H1 (cell line): ENCODE data around the gene B3GLCT. TPM values are rescaled to one million over a fixed set of nuclear protein-coding genes. Genes with fewer than 3 reads are reported as not detected.

ENCODE experiments used
- CTCF ChIA-PET: fragments of 300-600 bp; sonication (Branson Sonifier 250); formaldehyde crosslinking; loops from one replicate; lab custom pipeline; 2021; ENCODE audit not compliant: partially characterized antibody; lab: Charles Lee
- POLR2A ChIA-PET: fragments of 300-600 bp; sonication (Branson Sonifier 250); formaldehyde crosslinking; loops from one replicate; lab custom pipeline; 2021; ENCODE audit warnings: inconsistent platforms; ENCODE audit not compliant: partially characterized antibody; lab: Charles Lee
- DNase-seq, 2 experiments: peaks; one replicate each; pipeline versions ENCODE4 v3.0.0 to v3.0.0-alpha.2; 2010 to 2022; ENCODE audit warnings: low spot score in 2 of 2, low read depth in 1 of 2, mixed read lengths in 1 of 2
- FAIRE-seq: peaks from 2 replicates; lab custom pipeline; 2011; peaks lifted over from hg19 to GRCh38; lab: Jason Lieb, UNC
- H2AFZ ChIP-seq: 2 replicates; pipeline ENCODE4 v1.8.1; 2012; ENCODE audit warnings: low read length, inconsistent platforms
- H2AK5ac ChIP-seq: 2 replicates; pipeline ENCODE4 v1.6.1; 2013; ENCODE audit warnings: low read depth, low read length
- H2BK120ac ChIP-seq: replicated peaks from 2 replicates; pipeline ENCODE3; 2013; ENCODE audit warnings: low read depth, low read length, inconsistent platforms
- H2BK12ac ChIP-seq: 2 replicates; pipeline ENCODE4 v1.6.1; 2013; ENCODE audit warnings: low read depth, low read length
- H2BK15ac ChIP-seq: 2 replicates; pipeline ENCODE4 v1.6.1; 2013; ENCODE audit warnings: low read length
- H2BK20ac ChIP-seq: 2 replicates; pipeline ENCODE4 v1.6.1; 2013; ENCODE audit warnings: low read length
- H2BK5ac ChIP-seq: 2 replicates; pipeline ENCODE4 v1.6.1; 2013; ENCODE audit warnings: low read depth, low read length
- H3K14ac ChIP-seq: 2 replicates; pipeline ENCODE4 v1.6.1; 2013; ENCODE audit warnings: inconsistent platforms; ENCODE audit not compliant: insufficient read length
- H3K18ac ChIP-seq: 2 replicates; pipeline ENCODE4 v1.6.1; 2013; ENCODE audit warnings: low read length; ENCODE audit errors: extremely low read depth
- H3K23ac ChIP-seq: 2 replicates; pipeline ENCODE4 v1.6.1; 2013; ENCODE audit warnings: inconsistent platforms; ENCODE audit not compliant: insufficient read length
- H3K23me2 ChIP-seq: 2 replicates; pipeline ENCODE4 v1.6.1; 2013; ENCODE audit warnings: low read depth, low read length
- H3K27ac ChIP-seq: 2 replicates; pipeline ENCODE4 v1.6.1; 2011; ENCODE audit warnings: low read depth, low read length, inconsistent platforms
- H3K27me3 ChIP-seq, 4 experiments: replicated peaks in 1 of 4; 1 replicate in 1 of 4; 2 replicates in 3 of 4; pipeline versions ENCODE4 v1.6.1 to v1.8.1; 2011 to 2013; ENCODE audit warnings: low read length in 3 of 4, mild to moderate bottlenecking in 3 of 4, inconsistent platforms in 2 of 4, mixed read lengths in 2 of 4, moderate library complexity in 1 of 4; ENCODE audit not compliant: control insufficient read depth in 3 of 4, insufficient read depth in 3 of 4; ENCODE audit errors: extremely low read depth in 1 of 4
- H3K36me3 ChIP-seq, 4 experiments: 2 replicates each; pipeline versions ENCODE4 v1.6.1 to v1.8.1; 2011 to 2013; ENCODE audit warnings: mild to moderate bottlenecking in 4 of 4, low read length in 3 of 4, moderate library complexity in 2 of 4, control low read depth in 1 of 4, inconsistent platforms in 1 of 4; ENCODE audit not compliant: insufficient read depth in 4 of 4, control insufficient read depth in 2 of 4
- H3K4ac ChIP-seq: replicated peaks from 2 replicates; pipeline ENCODE3; 2013; ENCODE audit warnings: low read length, low read depth, mixed read lengths, inconsistent platforms; ENCODE audit not compliant: insufficient read length
- H3K4me1 ChIP-seq, 4 experiments: replicated peaks in 1 of 4; 1 replicate in 1 of 4; 2 replicates in 3 of 4; pipeline versions ENCODE4 v1.6.1 to v1.8.1; 2011 to 2013; ENCODE audit warnings: low read length in 3 of 4, inconsistent platforms in 2 of 4, mixed read lengths in 1 of 4; ENCODE audit not compliant: insufficient read depth in 4 of 4, control insufficient read depth in 3 of 4
- H3K4me2 ChIP-seq, 2 experiments: 2 replicates each; pipeline versions ENCODE4 v1.6.1 to v1.8.1; 2011 to 2013; ENCODE audit warnings: low read depth in 2 of 2, low read length in 2 of 2, control low read depth in 1 of 2, inconsistent platforms in 1 of 2, mild to moderate bottlenecking in 1 of 2; ENCODE audit not compliant: insufficient read depth in 1 of 2
- H3K4me3 ChIP-seq, 4 experiments: fragments of 200-600, 300-600 bp in 1 of 4; sonication (generic), shearing (Covaris generic), sonication (Bioruptor Twin) in 1 of 4; 2 replicates each; pipeline versions ENCODE4 v1.5.1 to v1.8.1; 2011 to 2016; ENCODE audit warnings: low read length in 4 of 4, low read depth in 3 of 4, control low read depth in 2 of 4, inconsistent platforms in 2 of 4, mild to moderate bottlenecking in 2 of 4, mixed read lengths in 1 of 4, moderate library complexity in 1 of 4; ENCODE audit not compliant: insufficient read depth in 2 of 4; ENCODE audit errors: extremely low read depth in 1 of 4
- H3K56ac ChIP-seq: replicated peaks from 2 replicates; pipeline ENCODE3; 2013; ENCODE audit warnings: low read depth, mild to moderate bottlenecking, mixed read lengths, low read length, inconsistent platforms; ENCODE audit not compliant: insufficient read length
- H3K79me1 ChIP-seq: 2 replicates; pipeline ENCODE4 v1.6.1; 2013; ENCODE audit warnings: low read depth, low read length, control low read depth
- H3K79me2 ChIP-seq, 2 experiments: 2 replicates each; pipeline versions ENCODE4 v1.6.1 to v1.8.1; 2012 to 2013; ENCODE audit warnings: low read length in 2 of 2, mild to moderate bottlenecking in 2 of 2, inconsistent platforms in 1 of 2; ENCODE audit not compliant: insufficient read depth in 2 of 2, control insufficient read depth in 1 of 2
- H3K9ac ChIP-seq, 4 experiments: replicated peaks in 1 of 4; 1 replicate in 1 of 4; 2 replicates in 3 of 4; pipeline versions ENCODE4 v1.6.1 to v1.8.1; 2011 to 2013; ENCODE audit warnings: low read depth in 3 of 4, low read length in 3 of 4, control low read depth in 2 of 4, mild to moderate bottlenecking in 2 of 4, moderate library complexity in 2 of 4, inconsistent platforms in 1 of 4; ENCODE audit errors: extremely low read depth in 1 of 4
- H3K9me3 ChIP-seq, 2 experiments: 2 replicates each; pipeline versions ENCODE4 v1.6.1 to v1.8.1; 2012 to 2013; ENCODE audit warnings: mild to moderate bottlenecking in 2 of 2, moderate library complexity in 2 of 2, control low read depth in 1 of 2, inconsistent platforms in 1 of 2, low read depth in 1 of 2, low read length in 1 of 2, mixed read lengths in 1 of 2; ENCODE audit not compliant: insufficient read depth in 2 of 2
- H4K20me1 ChIP-seq, 2 experiments: replicated peaks in 1 of 2; 2 replicates each; pipeline versions ENCODE3 to v1.8.1; 2011 to 2013; ENCODE audit warnings: inconsistent platforms in 2 of 2, low read length in 2 of 2, mild to moderate bottlenecking in 1 of 2; ENCODE audit not compliant: insufficient read depth in 2 of 2, control insufficient read depth in 1 of 2
- H4K5ac ChIP-seq: 2 replicates; pipeline ENCODE4 v1.6.1; 2013; ENCODE audit warnings: low read length, low read depth, mixed read lengths, inconsistent platforms; ENCODE audit not compliant: insufficient read length
- H4K8ac ChIP-seq: 2 replicates; pipeline ENCODE4 v1.8.0; 2013; ENCODE audit warnings: mild to moderate bottlenecking, moderate library complexity, low read length, inconsistent platforms; ENCODE audit not compliant: insufficient read depth; ENCODE audit errors: extremely low read depth
- H4K91ac ChIP-seq: replicated peaks from 2 replicates; pipeline ENCODE3; 2013; ENCODE audit warnings: low read length, mixed read lengths, inconsistent platforms; ENCODE audit not compliant: insufficient read length
- ATF2 ChIP-seq: IDR thresholded peaks from 2 replicates; pipeline ENCODE4 v1.6.1; 2012; ENCODE audit warnings: low read length, inconsistent platforms
- BACH1 ChIP-seq: IDR thresholded peaks from 2 replicates; pipeline ENCODE4 v1.6.1; 2012; ENCODE audit warnings: low read length, improper control_type of control experiment
- CHD2 ChIP-seq: IDR thresholded peaks from 2 replicates; pipeline ENCODE4 v1.6.1; 2012; ENCODE audit warnings: low read length, improper control_type of control experiment
- CTCF ChIP-seq, 3 experiments: IDR thresholded peaks; 1 replicate in 2 of 3; 2 replicates in 1 of 3; pipeline versions ENCODE4 v1.5.1 to v1.6.1; 2011; ENCODE audit warnings: low read length in 3 of 3, mild to moderate bottlenecking in 3 of 3, inconsistent platforms in 2 of 3, low read depth in 1 of 3, moderate library complexity in 1 of 3; ENCODE audit not compliant: insufficient read depth in 1 of 3; ENCODE audit errors: control extremely low read depth in 1 of 3
- EGR1 ChIP-seq: IDR thresholded peaks from 2 replicates; pipeline ENCODE4 v1.6.1; 2011; ENCODE audit warnings: low read depth, low read length, borderline replicate concordance
- POLR2AphosphoS5 ChIP-seq: IDR thresholded peaks from 2 replicates; pipeline ENCODE4 v1.6.1; 2011; ENCODE audit warnings: low read depth, low read length
- SAP30 ChIP-seq: fragments of 300-600 bp; sonication (generic); IDR thresholded peaks from 2 replicates; pipeline ENCODE4 v1.7.1; 2012; ENCODE audit warnings: low read length, moderate library complexity, mild to moderate bottlenecking, inconsistent platforms; ENCODE audit not compliant: insufficient read depth, insufficient replicate concordance
- WGBS, 2 experiments: shearing (Covaris generic) in 1 of 2; methylation state at CpG; one replicate each; pipeline versions ENCODE4 v1.1.6 to v1.1.7; 2013 to 2015; ENCODE audit warnings: low lambda C conversion rate in 2 of 2, mixed read lengths in 2 of 2, inconsistent platforms in 1 of 2, low coverage in 1 of 2, missing lambda C conversion rate in 1 of 2; ENCODE audit not compliant: insufficient replicate concordance in 2 of 2, insufficient coverage in 1 of 2, insufficient read length in 1 of 2; ENCODE audit errors: extremely low coverage in 1 of 2, missing lambda C conversion rate in 1 of 2; 5-methylcytosine and 5-hydroxymethylcytosine counted together
- polyA plus RNA-seq, 7 experiments: library from polyadenylated mRNA; depleted of rRNA in 3 of 7; stranded (reverse) in 5 of 7; unstranded in 2 of 7; fragments of >200 nt in 5 of 7; fragments of 200-250 nt in 2 of 7; gene quantifications; 1 replicate in 5 of 7; 2 replicates in 1 of 7; 4 replicates in 1 of 7; pipeline versions ENCODE4 v1.2.1 to v1.2.3, GENCODE V29; 2011 to 2013; ENCODE audit warnings: missing spikeins in 2 of 7, mixed read lengths in 2 of 7
- total RNA-seq: library from RNA; stranded (reverse); fragmentation: NEBNext Ultra II Directional; extraction: Animal tissue kit (Norgen Biotek cat#: 25700); gene quantifications from 2 replicates; pipeline ENCODE4 v1.2.1, GENCODE V29; 2021
- TF ChIP-seq, protein P1 (sequence below): IDR thresholded peaks from 2 replicates; pipeline ENCODE4 v1.6.1; 2012; ENCODE audit warnings: inconsistent platforms

The B3GLCT gene
- total and polyA plus RNA-seq, 2 of the 8 experiments (the other 6 are each of a cell fraction or from before 2014, with no cell fraction given): 1.5 to 4.1 TPM

- no peaks in the 10 kb centered on the region for H3K4me1 ChIP-seq
- H4K91ac ChIP-seq: no peak overlapping the region
- no peak overlapping the region for H4K5ac ChIP-seq
- H3K4me2 ChIP-seq: no peak overlapping the region
- no peak overlapping the region for H2BK120ac ChIP-seq
- no peak overlapping the region for H3K23ac ChIP-seq
- H4K20me1 ChIP-seq: no peaks in the 10 kb centered on the region
- H3K27ac ChIP-seq: no peak overlapping the region
- no peaks in the 10 kb centered on the region for H3K27me3 ChIP-seq
- WGBS, 2 experiments: 86% methylated on average over 7 of the region's 7 CpGs; no CpG with 5 or more reads in 1 of the 2 experiments
- CTCF ChIA-PET: interaction anchor here (0.7 to 1.3 kb wide), 2 partner anchors 14 to 189 kb away, joined by 3 read pairs; no protein-coding TSS in a partner anchor
- H3K23me2 ChIP-seq: no peaks in the 10 kb centered on the region
- no peak overlapping the region for H2AFZ ChIP-seq
- no peak overlapping the region for H3K4ac ChIP-seq
- H2BK12ac ChIP-seq: no peak overlapping the region
- H3K9me3 ChIP-seq: peaks cover 3 to 5% of the 10 kb centered on the region in 2 experiments; a peak in 2 of 4 replicates
- no peak overlapping the region for H3K14ac ChIP-seq
- H4K8ac ChIP-seq: no peak overlapping the region
- no peak overlapping the region for H3K18ac ChIP-seq
- H3K9ac ChIP-seq: no peak overlapping the region
- FAIRE-seq (no peak), DNase-seq (no peak)
- no peak overlapping the region for H2BK5ac ChIP-seq
- H3K79me2 ChIP-seq: no peaks in the 10 kb centered on the region
- POLR2A ChIA-PET: no interaction called here
- no peak overlapping the region for H3K56ac ChIP-seq
- H2BK15ac ChIP-seq: no peak overlapping the region
- no peak overlapping the region for H3K4me3 ChIP-seq
- H3K36me3 ChIP-seq: no peaks in the 10 kb centered on the region
- H2BK20ac ChIP-seq: no peak overlapping the region
- H3K79me1 ChIP-seq: no peaks in the 10 kb centered on the region
- H2AK5ac ChIP-seq: no peak overlapping the region
- TF ChIP-seq CTCF (IDR thresholded peaks at IDR 0.05; ENCODE audit: control extremely low read depth in 1 of 3, insufficient read depth in 1 of 3, low read depth in 1 of 3, low read length in 3 of 3) (no peak), POLR2AphosphoS5 (no peak), CHD2 (no peak), SAP30 (no peak), ATF2 (no peak), BACH1 (no peak), EGR1 (no peak)
- TF ChIP-seq, protein P1, sequence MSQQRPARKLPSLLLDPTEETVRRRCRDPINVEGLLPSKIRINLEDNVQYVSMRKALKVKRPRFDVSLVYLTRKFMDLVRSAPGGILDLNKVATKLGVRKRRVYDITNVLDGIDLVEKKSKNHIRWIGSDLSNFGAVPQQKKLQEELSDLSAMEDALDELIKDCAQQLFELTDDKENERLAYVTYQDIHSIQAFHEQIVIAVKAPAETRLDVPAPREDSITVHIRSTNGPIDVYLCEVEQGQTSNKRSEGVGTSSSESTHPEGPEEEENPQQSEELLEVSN: no peak
These were observed 14.7 kb upstream of the B3GLCT start for GRCh38 chr13:31184981-31185645.
